ENCODE measurements around the gene POLR3F. TPM values are rescaled to one million over a fixed set of nuclear protein-coding genes. Genes with fewer than 3 reads are reported as not detected.
"Not testable (repeated sequence)": the region's sequence is repeated elsewhere in the genome, so short reads cannot be mapped to it uniquely, and the experiment has no call there.

The POLR3F gene
- total and polyA plus RNA-seq, 12 donors = 6.5 to 10.1 (median 7.7) TPM

GRCh38 chr20:18511571-18511970, 44.4 kb downstream of the POLR3F start:
- ATAC-seq (no peak), DNase-seq (no peak)
- H3K27me3 ChIP-seq = no peaks in the 10 kb centered on the region
- intact Hi-C loops (cut with DNase I) = no loop called here
- 93 to 94% methylated on average over 1 of the region's 1 CpG for WGBS, 2 donors
- peaks cover 0 to 52% (median 14%) of the 10 kb centered on the region in 9 donors for H3K4me1 ChIP-seq
- no peak overlapping the region for H3K4me3 ChIP-seq
- H3K27ac ChIP-seq = peak overlapping the region in 1 of 10 donors; percentile 59
- no peak for TF ChIP-seq CTCF (IDR thresholded peaks at IDR 0.05)
- peaks cover 0 to 71% (median 19%) of the 10 kb centered on the region in 9 donors for H3K36me3 ChIP-seq
- H3K9me3 ChIP-seq = no peaks in the 10 kb centered on the region

GRCh38 chr20:18513208-18513607, 46.0 kb downstream of the POLR3F start:
- WGBS, 2 donors = 91 to 92% methylated on average over 7 of the region's 7 CpGs

GRCh38 chr20:18514127-18514526, 46.9 kb downstream of the POLR3F start:
- DNase-seq (no peak), ATAC-seq (no peak)
- 87 to 94% methylated on average over 5 of the region's 5 CpGs for WGBS, 2 donors
- Histone ChIP-seq H3K36me3 (peaks cover 0 to 86% (median 25%) of the 10 kb centered on the region in 9 donors), H3K9me3 (no peaks in the 10 kb centered on the region), H3K4me3 (no peak overlapping the region), H3K27me3 (no peaks in the 10 kb centered on the region), H3K27ac (no peak overlapping the region), H3K4me1 (peaks cover 0 to 35% (median under 1%) of the 10 kb centered on the region in 9 donors)
- TF ChIP-seq CTCF (IDR thresholded peaks at IDR 0.05) = no peak
- intact Hi-C loops (cut with DNase I) = no loop called here

More at GRCh38 chr20:18513208-18513607, 46.0 kb downstream of the POLR3F start:
- intact Hi-C loops (cut with DNase I) = no loop called here
- no peak overlapping the region for H3K4me3 ChIP-seq
- H3K36me3 ChIP-seq = peaks cover 0 to 86% (median 25%) of the 10 kb centered on the region in 9 donors
- DNase-seq (no peak), ATAC-seq (no peak)
- H3K27me3 ChIP-seq = no peaks in the 10 kb centered on the region
- TF ChIP-seq CTCF (IDR thresholded peaks at IDR 0.05) = no peak
- no peak overlapping the region for H3K27ac ChIP-seq
- no peaks in the 10 kb centered on the region for H3K9me3 ChIP-seq
- peaks cover 0 to 44% (median 9%) of the 10 kb centered on the region in 9 donors for H3K4me1 ChIP-seq

- intact Hi-C loops (cut with DNase I) = no loop called here
- ATAC-seq (no peak), DNase-seq (no peak)
- Histone ChIP-seq H3K36me3 (peaks cover 0 to 81% (median 22%) of the 10 kb centered on the region in 9 donors), H3K9me3 (no peaks in the 10 kb centered on the region), H3K27me3 (no peaks in the 10 kb centered on the region), H3K4me1 (peaks cover 0 to 19% (median 0%) of the 10 kb centered on the region in 9 donors), H3K27ac (no peak overlapping the region), H3K4me3 (no peak overlapping the region)
- no peak for TF ChIP-seq CTCF (IDR thresholded peaks at IDR 0.05)
These were observed 48.8 kb downstream of the POLR3F start for GRCh38 chr20:18515973-18516372.

GRCh38 chr20:18522066-18522465, 54.9 kb downstream of the POLR3F start:
- WGBS, 2 donors = 96 to 97% methylated on average over 9 of the region's 9 CpGs
- H3K36me3 ChIP-seq = peaks cover 0 to 66% (median 27%) of the 10 kb centered on the region in 9 donors
- H3K9me3 ChIP-seq; intact Hi-C loops (cut with DNase I); H3K27ac ChIP-seq; H3K4me3 ChIP-seq; H3K27me3 ChIP-seq; H3K4me1 ChIP-seq; ATAC-seq; DNase-seq: not testable (repeated sequence)
